ENCODE measurements around the gene ALK.

DNA sequence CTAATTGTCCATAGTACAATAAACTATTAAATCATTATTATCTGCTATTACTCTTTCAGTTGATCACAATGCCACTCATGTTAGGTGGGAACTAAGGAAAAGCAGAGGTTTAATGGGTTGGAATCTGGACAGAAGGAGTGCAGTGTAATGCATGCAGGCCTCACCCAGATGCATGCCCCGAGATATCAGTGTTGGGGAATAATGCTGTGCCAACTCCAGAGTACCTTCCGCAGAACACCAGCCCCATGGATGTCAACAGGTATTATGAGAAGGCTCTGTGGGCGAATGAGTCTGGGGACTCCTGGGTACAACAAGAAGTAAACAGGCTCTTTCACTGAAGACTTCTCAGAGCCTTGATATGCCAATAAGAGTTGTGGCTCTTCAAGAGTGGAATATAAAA, 377.4 kb downstream of the ALK start:
- TF ChIP-seq EGR1 (IDR thresholded peaks at IDR 0.05), result no peak
- no peak for TF ChIP-seq TAF1 (IDR thresholded peaks at IDR 0.05; ENCODE audit: low read depth)
- TF ChIP-seq, protein P1, sequence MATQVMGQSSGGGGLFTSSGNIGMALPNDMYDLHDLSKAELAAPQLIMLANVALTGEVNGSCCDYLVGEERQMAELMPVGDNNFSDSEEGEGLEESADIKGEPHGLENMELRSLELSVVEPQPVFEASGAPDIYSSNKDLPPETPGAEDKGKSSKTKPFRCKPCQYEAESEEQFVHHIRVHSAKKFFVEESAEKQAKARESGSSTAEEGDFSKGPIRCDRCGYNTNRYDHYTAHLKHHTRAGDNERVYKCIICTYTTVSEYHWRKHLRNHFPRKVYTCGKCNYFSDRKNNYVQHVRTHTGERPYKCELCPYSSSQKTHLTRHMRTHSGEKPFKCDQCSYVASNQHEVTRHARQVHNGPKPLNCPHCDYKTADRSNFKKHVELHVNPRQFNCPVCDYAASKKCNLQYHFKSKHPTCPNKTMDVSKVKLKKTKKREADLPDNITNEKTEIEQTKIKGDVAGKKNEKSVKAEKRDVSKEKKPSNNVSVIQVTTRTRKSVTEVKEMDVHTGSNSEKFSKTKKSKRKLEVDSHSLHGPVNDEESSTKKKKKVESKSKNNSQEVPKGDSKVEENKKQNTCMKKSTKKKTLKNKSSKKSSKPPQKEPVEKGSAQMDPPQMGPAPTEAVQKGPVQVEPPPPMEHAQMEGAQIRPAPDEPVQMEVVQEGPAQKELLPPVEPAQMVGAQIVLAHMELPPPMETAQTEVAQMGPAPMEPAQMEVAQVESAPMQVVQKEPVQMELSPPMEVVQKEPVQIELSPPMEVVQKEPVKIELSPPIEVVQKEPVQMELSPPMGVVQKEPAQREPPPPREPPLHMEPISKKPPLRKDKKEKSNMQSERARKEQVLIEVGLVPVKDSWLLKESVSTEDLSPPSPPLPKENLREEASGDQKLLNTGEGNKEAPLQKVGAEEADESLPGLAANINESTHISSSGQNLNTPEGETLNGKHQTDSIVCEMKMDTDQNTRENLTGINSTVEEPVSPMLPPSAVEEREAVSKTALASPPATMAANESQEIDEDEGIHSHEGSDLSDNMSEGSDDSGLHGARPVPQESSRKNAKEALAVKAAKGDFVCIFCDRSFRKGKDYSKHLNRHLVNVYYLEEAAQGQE (IDR thresholded peaks at IDR 0.05; ENCODE audit: low read depth), result no peak
- no peak for TF ChIP-seq EP300 (IDR thresholded peaks at IDR 0.05; ENCODE audit: borderline replicate concordance)
- no peak for TF ChIP-seq NFIC (IDR thresholded peaks at IDR 0.05)
- no peak for TF ChIP-seq RAD21 (IDR thresholded peaks at IDR 0.05; ENCODE audit: low read depth)
- TF ChIP-seq YY1 (IDR thresholded peaks at IDR 0.05; ENCODE audit: low read depth), result no peak
- TF ChIP-seq FOXM1 (IDR thresholded peaks at IDR 0.05; ENCODE audit: borderline replicate concordance, low read depth), result no peak
- no peak for TF ChIP-seq CREB1 (IDR thresholded peaks at IDR 0.05; ENCODE audit: low read depth)
- TF ChIP-seq, protein P2, sequence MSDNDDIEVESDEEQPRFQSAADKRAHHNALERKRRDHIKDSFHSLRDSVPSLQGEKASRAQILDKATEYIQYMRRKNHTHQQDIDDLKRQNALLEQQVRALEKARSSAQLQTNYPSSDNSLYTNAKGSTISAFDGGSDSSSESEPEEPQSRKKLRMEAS (IDR thresholded peaks at IDR 0.05), result no peak
- no peak for TF ChIP-seq CEBPB (IDR thresholded peaks at IDR 0.05)
- TF ChIP-seq TEAD4 (IDR thresholded peaks at IDR 0.05), result no peak
- TF ChIP-seq ZBTB7A (IDR thresholded peaks at IDR 0.05; ENCODE audit: low read depth), result no peak
- TF ChIP-seq, protein P3, sequence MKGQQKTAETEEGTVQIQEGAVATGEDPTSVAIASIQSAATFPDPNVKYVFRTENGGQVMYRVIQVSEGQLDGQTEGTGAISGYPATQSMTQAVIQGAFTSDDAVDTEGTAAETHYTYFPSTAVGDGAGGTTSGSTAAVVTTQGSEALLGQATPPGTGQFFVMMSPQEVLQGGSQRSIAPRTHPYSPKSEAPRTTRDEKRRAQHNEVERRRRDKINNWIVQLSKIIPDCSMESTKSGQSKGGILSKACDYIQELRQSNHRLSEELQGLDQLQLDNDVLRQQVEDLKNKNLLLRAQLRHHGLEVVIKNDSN (IDR thresholded peaks at IDR 0.05), result no peak

Measured in Ishikawa (cell line).